Stimulated activated CD4-positive, alpha-beta T cell treated with anti-CD3 and anti-CD28 coated beads, Interleukin-15, amount 100 ng/mL, for 24 hours (primary cell): ENCODE measurements around the gene C15orf39.
"Not testable (repeated sequence)": the region's sequence is repeated elsewhere in the genome, so short reads cannot be mapped to it uniquely, and the experiment has no call there.

Experiments used
- DNase-seq: peaks from one replicate; pipeline ENCODE4 v3.0.0-alpha.2; 2020

The C15orf39 gene

DNA sequence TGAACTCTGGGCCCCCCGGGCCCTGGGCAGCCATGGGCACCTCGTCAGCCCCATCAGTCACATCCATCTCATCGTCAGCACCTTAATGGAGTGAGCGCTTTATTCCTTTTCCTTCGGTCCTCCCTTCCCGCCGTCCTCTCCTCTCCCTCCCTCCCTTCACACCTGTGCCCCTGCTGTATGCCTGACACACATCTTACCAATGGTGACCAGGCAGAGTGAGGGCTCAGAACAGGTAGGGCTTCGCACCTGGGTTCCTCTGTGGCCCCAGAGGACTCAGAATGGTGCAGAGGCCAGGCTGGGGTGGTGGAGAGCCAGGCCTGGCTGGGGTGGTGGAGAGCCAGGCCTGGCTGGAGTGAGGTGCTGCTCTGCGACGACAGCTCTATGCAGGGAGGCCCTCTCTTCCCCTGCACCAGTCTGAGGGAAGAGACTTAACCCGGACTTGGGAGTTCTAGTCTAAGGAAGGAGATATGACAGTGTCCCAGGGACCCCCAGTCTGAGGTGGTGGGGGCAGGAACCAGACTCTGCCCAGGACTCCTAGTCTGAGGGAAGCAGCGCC, 11.6 kb downstream of the C15orf39 start:
- DNase-seq, result no peak

GRCh38 chr15:75213768-75214221, 12.1 kb downstream of the C15orf39 start:
- no peak for DNase-seq

DNA sequence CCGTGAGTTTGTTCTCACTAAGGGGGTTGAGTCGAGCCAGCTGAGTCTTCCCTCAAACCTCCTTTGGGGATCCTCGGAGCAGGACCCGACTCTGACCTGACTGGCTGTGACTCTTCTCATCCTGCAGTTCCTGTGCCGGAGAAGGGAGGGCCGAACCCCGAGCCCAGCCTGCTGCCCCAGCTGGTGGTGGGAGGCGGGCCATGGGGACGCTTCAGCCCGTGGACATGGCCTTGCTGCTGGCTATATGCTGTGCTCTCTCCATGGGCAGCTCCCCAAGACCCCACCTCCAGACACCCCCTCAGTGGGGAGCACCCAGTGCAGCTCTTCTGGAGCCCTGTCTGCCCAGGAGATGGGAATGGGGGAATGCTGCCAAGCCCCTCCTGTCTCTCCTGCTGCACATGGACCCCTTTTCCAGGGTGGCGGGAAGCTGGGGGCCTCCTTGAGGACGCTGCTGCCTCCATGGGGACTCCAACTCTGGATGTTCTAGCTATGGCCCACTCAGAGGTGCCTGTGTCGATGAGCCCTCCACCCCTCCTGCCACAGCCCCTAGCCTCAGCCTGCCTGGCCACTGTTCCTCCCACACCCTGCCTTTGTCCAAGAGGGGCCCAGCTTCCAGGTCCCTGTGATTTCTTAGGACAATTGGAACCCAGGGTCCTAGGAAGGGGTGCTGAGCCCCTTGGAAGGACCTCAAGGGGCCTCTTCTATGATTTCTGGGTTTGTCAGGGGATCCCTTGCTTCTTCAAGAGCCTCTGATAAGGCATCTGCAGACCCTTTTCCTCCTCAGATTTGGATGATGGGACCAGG, 12.8 kb downstream of the C15orf39 start:
- DNase-seq, result no peak

DNA sequence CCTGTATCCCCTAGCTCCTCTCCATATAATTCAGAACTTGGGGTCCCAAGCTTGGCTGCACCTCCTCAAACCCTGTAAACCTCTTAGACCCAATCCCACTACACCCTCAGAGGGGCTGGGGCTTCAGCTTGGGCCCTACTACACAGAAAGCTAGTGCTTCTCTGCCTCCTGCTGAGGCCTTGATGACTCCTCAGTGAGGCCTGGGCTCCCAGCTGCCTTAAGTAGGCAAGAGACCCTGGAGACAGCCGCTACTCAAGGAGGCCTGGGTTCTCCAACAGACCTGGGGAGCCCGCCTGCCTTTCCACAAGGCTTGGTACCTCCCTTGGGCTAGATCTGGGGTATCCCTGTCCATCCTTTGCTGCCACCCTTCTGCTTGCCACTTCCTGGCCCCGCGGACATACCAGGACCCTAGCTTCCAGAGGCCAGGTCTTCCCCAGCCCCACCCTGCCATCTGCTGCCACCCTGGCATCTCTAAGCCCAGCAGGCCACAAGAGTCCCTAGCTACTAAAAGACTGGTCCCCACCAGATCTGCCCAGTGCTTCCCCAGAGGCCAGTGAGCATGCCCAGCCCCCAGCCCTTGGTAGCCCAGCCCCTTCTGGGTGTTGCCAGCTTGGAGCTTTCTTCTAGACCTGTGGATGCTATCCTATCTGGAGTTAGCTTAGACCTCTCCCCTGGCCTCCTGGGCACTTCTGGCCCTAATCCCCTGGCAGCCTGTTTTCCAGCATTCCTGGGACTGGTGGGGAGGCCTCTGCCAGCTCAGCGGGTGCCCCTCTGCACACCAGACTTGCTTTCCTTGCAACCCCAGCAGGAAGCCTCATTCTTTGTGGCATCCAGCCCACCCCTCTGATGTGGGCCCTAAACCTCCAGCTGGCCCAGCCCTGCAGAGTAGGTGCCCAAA, 13.7 kb downstream of the C15orf39 start:
- DNase-seq, result no peak

GRCh38 chr15:75217012-75217411, 15.3 kb downstream of the C15orf39 start:
- DNase-seq, result no peak

GRCh38 chr15:75217574-75217973, 15.9 kb downstream of the C15orf39 start:
- not testable (repeated sequence) for DNase-seq

- DNase-seq, result not testable (repeated sequence)
Observed at GRCh38 chr15:75219507-75219929, 17.8 kb downstream of the C15orf39 start.

GRCh38 chr15:75223688-75224087, 22.0 kb downstream of the C15orf39 start:
- no peak for DNase-seq

- no peak for DNase-seq
Observed at GRCh38 chr15:75224281-75224680, 22.6 kb downstream of the C15orf39 start.

- DNase-seq, result not testable (repeated sequence)
Observed at GRCh38 chr15:75225102-75225836, 23.6 kb downstream of the C15orf39 start.

GRCh38 chr15:75225951-75226732, 24.5 kb downstream of the C15orf39 start:
- no peak for DNase-seq

- DNase-seq, result not testable (repeated sequence)
Observed at GRCh38 chr15:75227112-75227511, 25.4 kb downstream of the C15orf39 start.

DNA sequence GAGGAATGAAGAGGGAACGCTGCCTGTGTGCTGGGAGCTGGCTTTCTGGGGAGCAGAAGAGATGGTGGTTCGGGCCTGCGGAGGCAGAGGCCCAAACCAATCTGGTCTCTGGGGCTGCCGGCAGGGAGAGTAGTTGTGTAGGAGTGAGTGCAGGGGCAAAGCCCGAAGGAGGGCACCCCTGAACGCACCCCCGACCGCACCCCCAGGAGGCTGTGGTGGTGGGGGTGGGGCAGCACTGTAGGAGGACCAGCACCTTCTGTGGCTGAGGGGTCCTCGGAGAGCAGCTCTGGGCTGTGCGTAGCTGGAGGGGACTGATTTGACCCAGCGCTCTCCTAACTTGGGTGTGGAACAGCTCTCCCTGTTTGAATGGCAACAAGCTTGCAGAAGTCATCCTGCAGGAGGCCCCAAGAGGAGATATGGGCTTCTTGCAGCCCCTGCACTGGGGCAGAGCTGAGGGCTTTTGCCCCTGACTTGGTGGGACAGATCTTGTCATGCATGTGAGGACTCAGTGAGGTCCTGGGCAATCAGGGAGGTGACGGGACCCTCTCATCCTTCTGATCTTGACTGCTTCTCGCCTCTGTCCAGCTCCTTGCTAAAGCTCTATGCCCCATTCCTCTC, 26.1 kb downstream of the C15orf39 start:
- DNase-seq, result no peak

DNA sequence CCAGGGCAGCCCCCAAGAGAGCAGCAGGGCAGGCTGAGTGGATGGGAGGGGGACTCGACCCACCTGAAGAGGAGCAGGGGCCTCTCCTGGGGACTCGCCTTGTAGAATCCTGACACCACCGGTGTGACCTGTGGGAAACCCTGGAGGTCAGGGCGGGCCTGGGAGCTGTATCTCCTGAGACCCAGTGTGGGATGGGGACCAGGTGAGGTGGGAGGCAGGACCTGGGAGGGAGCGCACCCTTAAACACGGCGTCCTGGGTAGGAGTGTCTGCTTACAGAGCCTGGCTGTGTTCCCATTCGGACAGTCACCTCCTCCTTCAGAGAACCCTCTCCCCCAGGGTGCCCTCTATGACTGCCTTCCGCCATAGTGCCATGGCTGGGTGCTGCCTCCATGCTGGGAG, 27.1 kb downstream of the C15orf39 start:
- no peak for DNase-seq

DNA sequence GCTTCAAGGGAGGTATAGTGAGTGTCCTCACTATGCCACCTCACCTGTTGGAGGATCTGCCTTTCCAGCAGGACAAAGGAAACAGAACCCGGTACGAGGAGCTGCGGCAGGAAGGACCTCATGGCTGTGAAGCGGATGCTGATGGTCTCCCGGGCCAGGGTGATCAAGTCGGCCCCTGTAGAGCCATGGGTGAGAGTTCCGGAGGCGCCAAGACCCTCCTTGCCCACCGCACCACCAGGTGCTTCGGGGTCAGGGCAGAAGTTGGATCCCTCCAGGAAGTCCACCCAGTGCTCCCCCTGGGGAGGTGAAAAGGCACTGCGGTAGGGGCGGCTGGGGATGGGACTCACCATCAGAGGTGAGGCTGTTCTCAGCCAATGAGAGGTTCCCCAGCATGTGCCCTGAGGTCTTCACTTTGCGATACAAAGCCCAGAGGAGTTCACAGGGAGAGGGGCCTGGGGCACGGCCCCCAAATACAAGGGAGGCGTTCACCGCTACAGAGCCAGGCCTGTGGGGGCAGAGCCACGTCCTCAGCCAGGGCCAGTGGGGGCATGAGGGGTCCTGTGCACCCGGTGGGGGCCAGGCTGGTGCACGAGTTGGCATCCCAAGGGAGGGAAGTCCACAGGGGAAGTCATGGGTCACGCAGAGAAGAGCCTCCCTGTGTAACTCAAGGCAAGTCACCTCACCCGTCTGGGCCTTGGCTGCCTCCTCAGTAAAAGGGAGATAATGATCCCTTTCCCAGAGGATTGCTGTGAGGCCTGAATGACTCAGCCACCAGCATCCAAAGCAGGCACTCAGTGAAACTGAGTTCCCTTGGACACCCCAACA, 27.7 kb downstream of the C15orf39 start:
- DNase-seq, result peak; percentile 0

GRCh38 chr15:75230016-75230343, 28.3 kb downstream of the C15orf39 start:
- peak; percentile 0 for DNase-seq

GRCh38 chr15:75230551-75231371, 29.1 kb downstream of the C15orf39 start:
- peak; percentile 1 for DNase-seq

DNA sequence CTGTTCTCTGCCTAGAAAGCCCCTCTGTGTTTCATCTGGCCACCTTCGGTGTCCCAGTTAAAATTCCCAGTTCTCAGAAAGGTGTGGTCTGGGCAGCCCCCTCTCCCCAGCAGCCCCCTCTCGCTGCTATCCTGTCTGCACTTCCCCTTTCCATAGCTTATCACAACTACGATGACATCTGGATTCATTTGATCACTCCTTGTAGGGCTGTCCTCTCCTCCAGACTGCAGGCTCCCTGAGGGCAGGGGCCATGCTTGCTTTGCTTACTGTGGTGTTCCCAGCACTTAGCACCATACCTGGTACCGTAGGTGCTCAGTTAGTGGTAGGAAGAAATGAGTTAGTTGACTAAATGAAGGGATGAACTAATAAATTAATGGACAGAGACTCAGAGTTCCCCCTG, 30.2 kb downstream of the C15orf39 start:
- DNase-seq, result no peak

- DNase-seq, result no peak
Observed at GRCh38 chr15:75232252-75232813, 30.7 kb downstream of the C15orf39 start.
